PC-9 (cell line): ENCODE results near the gene FAR1.

Experiments
- CTCF ChIP-seq: fragments of 200-600 bp; sonication (generic); conservative IDR thresholded peaks from 2 replicates; pipeline ENCODE4 v1.6.1; 2017; ENCODE audit warnings: mixed run types, antibody characterized with exemption, mild to moderate bottlenecking, moderate library complexity
- EZH2 ChIP-seq: fragments of 200-600 bp; sonication (generic); IDR thresholded peaks from 2 replicates; pipeline ENCODE4 v1.8.0; 2017; ENCODE audit warnings: antibody characterized with exemption, low read depth

GRCh38 chr11:13637125-13638069 is 31.1 kb upstream of the FAR1 start:
- TF ChIP-seq EZH2 (no peak), CTCF (no peak)
